ENCODE measurements around the gene POU5F1.

DNA sequence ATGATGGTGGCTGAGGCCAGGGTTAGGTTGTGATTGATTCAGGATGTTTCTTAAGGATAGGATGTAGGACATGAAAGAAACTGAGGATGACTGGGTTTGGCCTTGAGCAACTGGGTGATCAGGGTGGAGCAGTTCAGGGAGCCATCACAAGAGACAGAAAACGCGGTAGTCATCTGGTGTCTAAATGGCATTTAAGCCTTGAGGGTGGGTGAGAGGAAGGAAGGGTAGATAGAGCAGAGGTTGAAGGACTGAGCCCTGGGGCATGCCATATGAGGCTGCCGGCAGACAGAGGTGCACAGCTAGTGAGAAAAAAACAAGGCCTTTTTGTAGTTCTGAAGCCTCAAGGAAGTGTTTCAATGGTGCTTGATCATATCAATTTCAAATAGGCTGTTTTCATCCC, 1.9 kb downstream of the POU5F1 start:
- TF ChIP-seq, protein P1, sequence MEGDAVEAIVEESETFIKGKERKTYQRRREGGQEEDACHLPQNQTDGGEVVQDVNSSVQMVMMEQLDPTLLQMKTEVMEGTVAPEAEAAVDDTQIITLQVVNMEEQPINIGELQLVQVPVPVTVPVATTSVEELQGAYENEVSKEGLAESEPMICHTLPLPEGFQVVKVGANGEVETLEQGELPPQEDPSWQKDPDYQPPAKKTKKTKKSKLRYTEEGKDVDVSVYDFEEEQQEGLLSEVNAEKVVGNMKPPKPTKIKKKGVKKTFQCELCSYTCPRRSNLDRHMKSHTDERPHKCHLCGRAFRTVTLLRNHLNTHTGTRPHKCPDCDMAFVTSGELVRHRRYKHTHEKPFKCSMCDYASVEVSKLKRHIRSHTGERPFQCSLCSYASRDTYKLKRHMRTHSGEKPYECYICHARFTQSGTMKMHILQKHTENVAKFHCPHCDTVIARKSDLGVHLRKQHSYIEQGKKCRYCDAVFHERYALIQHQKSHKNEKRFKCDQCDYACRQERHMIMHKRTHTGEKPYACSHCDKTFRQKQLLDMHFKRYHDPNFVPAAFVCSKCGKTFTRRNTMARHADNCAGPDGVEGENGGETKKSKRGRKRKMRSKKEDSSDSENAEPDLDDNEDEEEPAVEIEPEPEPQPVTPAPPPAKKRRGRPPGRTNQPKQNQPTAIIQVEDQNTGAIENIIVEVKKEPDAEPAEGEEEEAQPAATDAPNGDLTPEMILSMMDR (IDR thresholded peaks at IDR 0.05; ENCODE audit: borderline replicate concordance, extremely low read depth, low read length, poor library complexity, severe bottlenecking): no peak
- TF ChIP-seq EZH2 (IDR thresholded peaks at IDR 0.05; ENCODE audit: borderline replicate concordance, low read depth, low read length, severe bottlenecking): no peak

All from DND-41 (cell line).